Measurements from ENCODE around the gene CHIA.

DNA sequence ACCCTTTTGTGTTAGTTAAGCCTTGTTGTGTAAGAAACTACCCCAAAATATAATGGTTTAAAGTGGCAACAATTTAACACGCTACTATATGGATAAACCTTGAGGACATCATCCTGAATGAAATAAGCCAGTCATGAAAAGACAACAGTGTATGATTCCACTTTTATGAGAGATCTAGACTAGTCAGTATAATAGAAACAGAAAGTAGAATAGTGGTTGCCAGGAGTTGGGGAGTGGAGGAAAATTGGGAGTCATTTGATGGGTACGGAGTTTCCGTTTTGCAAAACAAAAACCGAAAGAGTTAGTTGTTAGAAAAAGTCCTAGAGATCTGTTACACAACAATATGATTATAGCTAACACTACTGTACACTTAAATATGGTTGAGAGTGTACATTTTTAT, 16.0 kb upstream of the CHIA start:
- TF ChIP-seq CTCF (IDR thresholded peaks at IDR 0.05) (no peak), POLR2A (IDR thresholded peaks at IDR 0.05) (no peak)
